Adrenal gland (tissue), 5 donors: ENCODE measurements around the gene MON1B.

Experiments
- POLR2A ChIP-seq, 2 donors: fragments of 450-650 bp; IDR thresholded peaks; one replicate each; pipeline ENCODE4 v1.6.1; 2017; ENCODE audit warnings: antibody characterized with exemption in 2 of 2, mild to moderate bottlenecking in 2 of 2, moderate library complexity in 1 of 2
- TF ChIP-seq, protein P1 (sequence below), 6 experiments: fragments of 450-650 bp in 4 of 6; fragments of 200-600 bp in 2 of 6; sonication (generic) in 1 of 6; IDR thresholded peaks; 1 replicate in 5 of 6; 2 replicates in 1 of 6; pipeline versions ENCODE4 v1.5.1 to v1.8.0; 2016 to 2021; ENCODE audit warnings: antibody characterized with exemption in 6 of 6, mild to moderate bottlenecking in 2 of 6, moderate library complexity in 1 of 6
- donor health status: DM: no; HTN: no; CAD: no.

DNA sequence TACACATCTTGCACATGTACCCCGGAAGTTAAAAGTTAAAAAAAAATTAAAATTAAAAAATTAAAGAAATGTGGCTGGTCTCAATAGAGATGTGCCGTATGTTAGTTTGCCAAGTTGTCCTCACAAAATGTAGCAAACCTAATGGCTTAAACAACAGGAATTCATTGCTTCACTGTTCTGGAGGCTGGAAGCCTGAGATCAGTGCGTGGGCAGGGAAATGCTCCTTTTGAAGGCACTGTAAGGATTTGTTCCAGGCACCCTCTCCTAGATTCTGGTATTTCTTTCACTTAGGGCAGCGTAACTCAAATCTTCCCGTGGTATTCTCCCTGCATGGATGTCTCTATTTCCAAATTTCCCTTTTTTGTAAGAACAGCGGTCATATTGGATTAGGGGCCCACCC lies 32.7 kb upstream of the MON1B start:
- TF ChIP-seq, protein P1, sequence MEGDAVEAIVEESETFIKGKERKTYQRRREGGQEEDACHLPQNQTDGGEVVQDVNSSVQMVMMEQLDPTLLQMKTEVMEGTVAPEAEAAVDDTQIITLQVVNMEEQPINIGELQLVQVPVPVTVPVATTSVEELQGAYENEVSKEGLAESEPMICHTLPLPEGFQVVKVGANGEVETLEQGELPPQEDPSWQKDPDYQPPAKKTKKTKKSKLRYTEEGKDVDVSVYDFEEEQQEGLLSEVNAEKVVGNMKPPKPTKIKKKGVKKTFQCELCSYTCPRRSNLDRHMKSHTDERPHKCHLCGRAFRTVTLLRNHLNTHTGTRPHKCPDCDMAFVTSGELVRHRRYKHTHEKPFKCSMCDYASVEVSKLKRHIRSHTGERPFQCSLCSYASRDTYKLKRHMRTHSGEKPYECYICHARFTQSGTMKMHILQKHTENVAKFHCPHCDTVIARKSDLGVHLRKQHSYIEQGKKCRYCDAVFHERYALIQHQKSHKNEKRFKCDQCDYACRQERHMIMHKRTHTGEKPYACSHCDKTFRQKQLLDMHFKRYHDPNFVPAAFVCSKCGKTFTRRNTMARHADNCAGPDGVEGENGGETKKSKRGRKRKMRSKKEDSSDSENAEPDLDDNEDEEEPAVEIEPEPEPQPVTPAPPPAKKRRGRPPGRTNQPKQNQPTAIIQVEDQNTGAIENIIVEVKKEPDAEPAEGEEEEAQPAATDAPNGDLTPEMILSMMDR (IDR thresholded peaks at IDR 0.05): no peak
- no peak for TF ChIP-seq POLR2A (IDR thresholded peaks at IDR 0.05)
